T47D (cell line): ENCODE data around the gene SYNGR1.
"Not testable (repeated sequence)": the region's sequence is repeated elsewhere in the genome, so short reads cannot be mapped to it uniquely, and the experiment has no call there.

Experiments
- DNase-seq, 2 experiments: peaks; one replicate each; pipeline versions ENCODE4 v3.0.0 to v3.0.0-alpha.2; 2011 to 2012; ENCODE audit warnings: low read depth in 1 of 2, low spot score in 1 of 2
- JUND ChIP-seq: IDR thresholded peaks from 2 replicates; pipeline ENCODE4 v1.6.1; 2012; ENCODE audit warnings: low read depth
- in situ Hi-C: cut with HindIII; loops from 2 replicates; pipeline ENCODE4 v1.10.0; 2016; ENCODE audit warnings: low sequenced_read_pairs, low pct_unique_long_range_greater_than_20kb

SYNGR1 gene

GRCh38 chr22:39348909-39349505, 784 bp upstream of the SYNGR1 start:
- no peak for DNase-seq
- in situ Hi-C loops, result no loop called here
- no peak for TF ChIP-seq JUND

DNA sequence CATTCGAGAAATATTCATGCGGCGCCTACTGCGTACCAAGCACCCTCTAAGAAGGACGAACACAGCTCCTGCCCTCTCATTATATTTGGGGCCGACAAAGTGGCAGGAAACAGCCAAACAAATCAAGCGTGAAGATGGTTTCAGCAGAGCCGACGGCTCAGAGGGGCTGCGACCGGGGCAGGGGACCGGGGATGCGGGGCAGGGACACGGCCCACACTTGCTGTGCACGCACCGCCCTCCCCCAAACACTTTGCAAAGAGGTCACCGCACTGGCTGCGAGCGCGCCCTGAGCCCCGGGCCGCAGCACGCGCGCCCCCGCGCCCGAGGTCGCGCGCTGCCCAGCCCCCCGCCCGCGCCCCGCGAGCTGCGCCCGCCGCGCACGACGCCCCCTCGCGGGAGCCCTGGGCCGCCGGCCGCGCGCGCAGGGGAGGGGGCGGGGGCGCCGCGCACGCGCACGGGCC, 255 bp upstream of the SYNGR1 start:
- TF ChIP-seq JUND, result no peak
- in situ Hi-C loops, result no loop called here
- DNase-seq, result peak in 1 of 2 experiments; percentile 53

GRCh38 chr22:39350757-39351688, 1.2 kb downstream of the SYNGR1 start:
- TF ChIP-seq JUND, result no peak
- in situ Hi-C loops, result no loop called here
- DNase-seq, result no peak

- in situ Hi-C loops, result no loop called here
- DNase-seq, result no peak
- no peak for TF ChIP-seq JUND
Observed at GRCh38 chr22:39351689-39352214, 2.0 kb downstream of the SYNGR1 start.

- TF ChIP-seq JUND, result no peak
- peak in 1 of 2 experiments; percentile 62 for DNase-seq
- in situ Hi-C loops, result no loop called here
Observed at GRCh38 chr22:39352306-39352891, 2.6 kb downstream of the SYNGR1 start.

DNA sequence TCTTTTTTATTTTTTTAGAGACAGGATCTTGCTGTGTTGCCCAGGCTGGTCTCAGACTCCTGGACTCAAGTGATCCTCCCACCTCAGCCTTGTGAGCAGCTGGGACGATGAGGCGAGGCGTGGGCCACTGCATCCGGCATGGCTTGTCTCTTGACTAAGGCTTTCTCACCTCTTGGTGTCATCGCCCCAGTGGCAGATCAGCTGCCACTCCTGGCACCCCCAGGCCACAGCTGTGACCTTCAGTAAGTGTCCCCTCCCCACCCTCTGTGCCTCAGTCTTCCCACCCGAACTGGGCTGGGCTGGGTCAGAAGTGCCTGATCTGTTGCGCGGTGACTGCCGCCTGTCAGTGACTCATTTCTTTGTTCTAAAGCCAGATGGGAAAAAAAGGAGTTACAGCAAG, 3.6 kb downstream of the SYNGR1 start:
- no peak for TF ChIP-seq JUND
- DNase-seq, result no peak
- in situ Hi-C loops, result no loop called here

DNA sequence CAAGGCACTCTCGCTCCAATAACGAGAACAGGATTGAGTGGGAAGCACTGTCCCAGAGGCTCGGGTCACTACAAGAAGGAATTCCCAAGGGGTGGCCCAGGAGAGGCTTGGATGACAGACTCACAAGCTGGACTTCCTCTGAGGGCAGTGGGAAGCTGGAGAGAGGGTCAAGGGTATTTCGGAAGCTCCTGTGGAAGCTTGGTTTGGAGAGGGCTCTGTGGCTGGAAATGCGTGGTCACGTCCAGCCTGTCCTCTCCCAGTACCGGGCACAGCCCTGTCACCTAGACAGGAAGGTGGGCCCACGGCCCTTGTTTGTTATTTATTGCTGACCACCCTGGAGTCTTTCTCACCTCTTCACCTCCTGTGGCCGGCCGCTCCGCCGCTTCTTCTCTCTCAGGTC, 5.3 kb downstream of the SYNGR1 start:
- in situ Hi-C loops, result no loop called here
- DNase-seq, result no peak
- TF ChIP-seq JUND, result no peak

DNA sequence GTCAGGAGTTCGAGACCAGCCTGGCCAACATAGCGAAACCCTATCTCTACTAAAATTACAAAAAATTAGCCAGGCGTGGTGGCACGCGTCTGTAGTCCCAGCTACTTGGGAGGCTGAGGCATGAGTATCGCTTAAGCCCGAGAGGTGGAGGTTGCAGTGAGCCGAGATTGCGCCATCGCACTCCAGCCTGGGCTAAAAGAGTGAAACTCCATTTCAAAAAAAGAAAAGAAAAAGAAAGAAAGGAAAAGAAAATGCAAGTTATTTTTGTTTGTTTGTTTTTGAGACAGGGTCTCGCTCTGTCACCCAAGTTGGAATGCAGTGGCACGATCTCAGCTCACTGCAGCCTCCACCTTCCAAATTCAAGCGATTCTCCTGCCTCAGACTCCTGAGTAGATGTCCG, 6.0 kb downstream of the SYNGR1 start:
- in situ Hi-C loops, DNase-seq: not testable (repeated sequence)

GRCh38 chr22:39356464-39356863, 6.7 kb downstream of the SYNGR1 start:
- TF ChIP-seq JUND, result no peak
- DNase-seq, result peak in 1 of 2 experiments; percentile 85
- in situ Hi-C loops, result no loop called here

GRCh38 chr22:39357110-39358108, 7.6 kb downstream of the SYNGR1 start:
- DNase-seq, in situ Hi-C loops: not testable (repeated sequence)

GRCh38 chr22:39358197-39358596, 8.4 kb downstream of the SYNGR1 start:
- DNase-seq, in situ Hi-C loops: not testable (repeated sequence)

DNA sequence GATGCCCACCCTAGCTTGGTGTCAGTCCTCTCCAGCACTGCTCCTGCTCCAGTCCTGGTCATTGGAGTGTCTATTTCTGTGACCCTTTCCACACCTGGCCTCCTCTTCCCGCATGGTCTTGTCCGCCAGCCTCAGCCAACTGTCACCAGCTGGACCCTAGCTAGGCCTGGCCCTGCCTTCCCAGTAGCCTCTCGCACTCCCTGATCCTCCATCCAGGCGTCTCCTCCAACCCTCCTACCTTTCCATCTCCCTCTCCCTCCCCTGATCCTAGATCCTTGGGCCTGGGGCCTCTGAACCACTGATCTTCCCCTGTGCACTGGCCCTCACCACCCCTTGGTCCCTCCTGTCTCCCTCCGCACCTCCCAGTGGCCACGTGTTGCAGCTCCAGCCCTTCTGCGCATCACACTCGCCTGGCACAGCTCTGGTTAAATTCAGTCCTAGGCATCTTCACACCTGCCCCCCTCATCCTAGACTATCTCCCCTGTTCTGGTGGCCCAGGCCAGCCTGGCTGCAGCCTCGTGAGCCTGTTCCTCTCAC, 9.9 kb downstream of the SYNGR1 start:
- DNase-seq, result no peak
- no peak for TF ChIP-seq JUND
- in situ Hi-C loops, result no loop called here
